H9 (cell line): Measurements from ENCODE around the gene PHC3. TPM values are rescaled to one million over a fixed set of nuclear protein-coding genes. Genes with fewer than 3 reads are reported as not detected.
A peak's percentile ranks its signal among the peaks of the same experiment; 100 is the strongest.

Experiments
- DNase-seq: peaks from one replicate; pipeline ENCODE4 v3.0.0-alpha.2; 2017
- H2AFZ ChIP-seq: one replicate; pipeline ENCODE4 v1.6.1; 2013; ENCODE audit warnings: mild to moderate bottlenecking, low read length, control low read depth, moderate library complexity
- H2AK5ac ChIP-seq: 2 replicates; pipeline ENCODE4 v1.6.1; 2013; ENCODE audit warnings: low read length, control low read depth, mixed read lengths; ENCODE audit not compliant: insufficient read length
- H2BK120ac ChIP-seq: one replicate; pipeline ENCODE4 v1.6.1; 2013; ENCODE audit warnings: low read depth, mild to moderate bottlenecking, low read length, control low read depth, inconsistent platforms; ENCODE audit not compliant: poor library complexity, severe bottlenecking
- H2BK12ac ChIP-seq: 2 replicates; pipeline ENCODE4 v1.6.1; 2013; ENCODE audit warnings: low read length, control low read depth, mixed read lengths, low read depth; ENCODE audit not compliant: insufficient read length
- H2BK15ac ChIP-seq: 2 replicates; pipeline ENCODE4 v1.6.1; 2013; ENCODE audit warnings: low read depth, low read length, control low read depth
- H2BK20ac ChIP-seq: one replicate; pipeline ENCODE4 v1.6.1; 2013; ENCODE audit warnings: low read depth, mild to moderate bottlenecking, low read length, control low read depth, inconsistent platforms; ENCODE audit not compliant: poor library complexity, severe bottlenecking
- H2BK5ac ChIP-seq: 2 replicates; pipeline ENCODE4 v1.6.1; 2013; ENCODE audit warnings: low read length, control low read depth, mixed read lengths; ENCODE audit not compliant: insufficient read length
- H3K14ac ChIP-seq: 2 replicates; pipeline ENCODE4 v1.6.1; 2013; ENCODE audit warnings: low read length, control low read depth; ENCODE audit not compliant: insufficient read depth
- H3K18ac ChIP-seq: 2 replicates; pipeline ENCODE4 v1.6.1; 2013; ENCODE audit warnings: low read depth, mild to moderate bottlenecking, mixed read lengths, low read length, control low read depth; ENCODE audit not compliant: insufficient read length
- H3K23ac ChIP-seq: 2 replicates; pipeline ENCODE4 v1.6.1; 2013; ENCODE audit warnings: low read length, control low read depth, mixed read lengths, low read depth; ENCODE audit not compliant: insufficient read length
- H3K23me2 ChIP-seq: 2 replicates; pipeline ENCODE4 v1.6.1; 2013; ENCODE audit warnings: low read depth, mild to moderate bottlenecking, mixed read lengths, low read length, control low read depth; ENCODE audit not compliant: insufficient read length, poor library complexity, severe bottlenecking
- H3K27ac ChIP-seq: 2 replicates; pipeline ENCODE4 v1.5.1; 2013; ENCODE audit warnings: low read length, control low read depth, mixed read lengths, low read depth; ENCODE audit not compliant: insufficient read length
- H3K27me3 ChIP-seq: 2 replicates; pipeline ENCODE4 v1.6.1; 2013; ENCODE audit warnings: low read length, control low read depth, inconsistent platforms; ENCODE audit not compliant: insufficient read depth
- H3K4ac ChIP-seq: 2 replicates; pipeline ENCODE4 v1.6.1; 2013; ENCODE audit warnings: low read depth, mild to moderate bottlenecking, control low read depth, inconsistent platforms, low read length, moderate library complexity
- H3K4me1 ChIP-seq: 2 replicates; pipeline ENCODE4 v1.6.1; 2013; ENCODE audit warnings: low read length, control low read depth, inconsistent platforms; ENCODE audit not compliant: insufficient read depth
- H3K4me2 ChIP-seq: 2 replicates; pipeline ENCODE4 v1.6.1; 2013; ENCODE audit warnings: low read length, control low read depth, mixed read lengths; ENCODE audit not compliant: insufficient read length, insufficient read depth
- H3K56ac ChIP-seq: 2 replicates; pipeline ENCODE4 v1.6.1; 2013; ENCODE audit warnings: low read depth, mild to moderate bottlenecking, mixed read lengths, low read length, control low read depth; ENCODE audit not compliant: insufficient read length
- H3K79me1 ChIP-seq: 2 replicates; pipeline ENCODE4 v1.6.1; 2013; ENCODE audit warnings: low read depth, mild to moderate bottlenecking, moderate library complexity, low read length, control low read depth, inconsistent platforms; ENCODE audit not compliant: insufficient read depth, poor library complexity, severe bottlenecking
- H3K79me2 ChIP-seq: 2 replicates; pipeline ENCODE4 v1.6.1; 2013; ENCODE audit warnings: low read length, control low read depth, inconsistent platforms; ENCODE audit not compliant: insufficient read depth
- H3K9ac ChIP-seq: 2 replicates; pipeline ENCODE4 v1.6.1; 2013; ENCODE audit warnings: low read length, control low read depth, mixed read lengths; ENCODE audit not compliant: insufficient read length; ENCODE audit errors: extremely low read depth
- H3K9me3 ChIP-seq: one replicate; pipeline ENCODE4 v1.6.1; 2013; ENCODE audit warnings: low read depth, low read length, inconsistent platforms; ENCODE audit not compliant: control insufficient read depth
- H3T11ph ChIP-seq: one replicate; pipeline ENCODE4 v1.6.1; 2013; ENCODE audit warnings: mild to moderate bottlenecking, low read length, control low read depth, inconsistent platforms
- H4K20me1 ChIP-seq: one replicate; pipeline ENCODE4 v1.6.1; 2013; ENCODE audit not compliant: control insufficient read depth, insufficient read length, insufficient read depth
- H4K5ac ChIP-seq: 2 replicates; pipeline ENCODE4 v1.6.1; 2013; ENCODE audit warnings: low read depth, mild to moderate bottlenecking, mixed read lengths, low read length, control low read depth; ENCODE audit not compliant: insufficient read length
- H4K8ac ChIP-seq: replicated peaks from 2 replicates; pipeline ENCODE4 v1.6.1; 2013; ENCODE audit warnings: low read length, control low read depth, mixed read lengths, low read depth; ENCODE audit not compliant: insufficient read length
- H4K91ac ChIP-seq: 2 replicates; pipeline ENCODE4 v1.6.1; 2013; ENCODE audit warnings: low read depth, mild to moderate bottlenecking, moderate library complexity, mixed read lengths, low read length, control low read depth; ENCODE audit not compliant: insufficient read length
- H3K27ac Mint-ChIP-seq, 3 experiments: 2 replicates in 2 of 3; 3 replicates in 1 of 3; pipeline ENCODE4 v1.8.0; 2020 to 2021; ENCODE audit warnings: mixed read lengths in 3 of 3, mild to moderate bottlenecking in 1 of 3, moderate library complexity in 1 of 3
- H3K27me3 Mint-ChIP-seq: 2 replicates; pipeline ENCODE4 v1.8.0; 2021; ENCODE audit warnings: low read depth, mild to moderate bottlenecking, moderate library complexity, mixed read lengths
- H3K36me3 Mint-ChIP-seq, 3 experiments: 2 replicates in 2 of 3; 3 replicates in 1 of 3; pipeline ENCODE4 v1.8.0; 2020 to 2021; ENCODE audit warnings: low read depth in 3 of 3, mixed read lengths in 3 of 3; ENCODE audit not compliant: insufficient read depth in 1 of 3
- H3K4me1 Mint-ChIP-seq, 2 experiments: 2 replicates each; pipeline ENCODE4 v1.8.0; 2020; ENCODE audit warnings: mixed read lengths in 2 of 2
- H3K4me3 Mint-ChIP-seq, 2 experiments: 2 replicates in 1 of 2; 3 replicates in 1 of 2; pipeline ENCODE4 v1.8.0; 2020 to 2021; ENCODE audit warnings: mild to moderate bottlenecking in 2 of 2, mixed read lengths in 2 of 2, moderate library complexity in 1 of 2
- H3K9me3 Mint-ChIP-seq, 2 experiments: 2 replicates in 1 of 2; 3 replicates in 1 of 2; pipeline ENCODE4 v1.8.0; 2020; ENCODE audit warnings: mild to moderate bottlenecking in 2 of 2, mixed read lengths in 2 of 2, moderate library complexity in 1 of 2
- WGBS: extraction: QIAGEN DNeasy Blood & Tissue Kit; methylation state at CpG from one replicate; pipeline ENCODE4 v1.1.7; 2013; ENCODE audit warnings: missing lambda C conversion rate, low lambda C conversion rate, mixed read lengths; ENCODE audit not compliant: insufficient read length; ENCODE audit errors: extremely low coverage; 5-methylcytosine and 5-hydroxymethylcytosine counted together
- total RNA-seq: library from RNA; stranded (reverse); gene quantifications from 2 replicates; pipeline ENCODE4 v1.2.1, GENCODE V29; 2021
- TF ChIP-seq, protein P1 (sequence below): fragments of 200-600 bp; sonication (generic); conservative IDR thresholded peaks from 3 replicates; pipeline ENCODE4 v1.8.0; 2021; ENCODE audit warnings: antibody characterized with exemption, mild to moderate bottlenecking

Gene PHC3
- total RNA-seq, 1 experiment from 2014 or later = 26.4 TPM

- H3K36me3 Mint-ChIP-seq = peaks cover 3 to 9% (median 8%) of the 10 kb centered on the region in 3 experiments; a peak in 4 of 7 replicates
- no peak overlapping the region for H2BK5ac ChIP-seq
- H3K79me1 ChIP-seq = no peaks in the 10 kb centered on the region
- no peak overlapping the region for H2BK120ac ChIP-seq
- no peaks in the 10 kb centered on the region for H3K23me2 ChIP-seq
- H3K27ac Mint-ChIP-seq = peak overlapping the region in 2 of 3 experiments; percentile 10 to 79; a peak in 2 of 7 replicates
- H2BK15ac ChIP-seq = no peak overlapping the region
- no peak overlapping the region for H4K91ac ChIP-seq
- H2AK5ac ChIP-seq = no peak overlapping the region
- H3K23ac ChIP-seq = no peak overlapping the region
- H4K8ac ChIP-seq = no peak overlapping the region
- no peaks in the 10 kb centered on the region for H3K27me3 Mint-ChIP-seq
- H3K56ac ChIP-seq = no peak overlapping the region
- WGBS = no CpG with 5 or more reads among the region's 6 CpGs
- no peak overlapping the region for H4K5ac ChIP-seq
- no peak overlapping the region for H3K9ac ChIP-seq
- H3K4me1 Mint-ChIP-seq = peaks cover 35 to 44% of the 10 kb centered on the region in 2 experiments
- H4K20me1 ChIP-seq = no peaks in the 10 kb centered on the region
- no peak overlapping the region for H2BK20ac ChIP-seq
- H3K4me1 ChIP-seq = peaks cover 13% of the 10 kb centered on the region; the same call in 1 of the 2 replicates
- no peak overlapping the region for H3K4me2 ChIP-seq
- DNase-seq = no peak
- H3K79me2 ChIP-seq = no peaks in the 10 kb centered on the region
- no peak overlapping the region for H2AFZ ChIP-seq
- no peak overlapping the region for H3K18ac ChIP-seq
- H3K27ac ChIP-seq = no peak overlapping the region
- H3K27me3 ChIP-seq = no peaks in the 10 kb centered on the region
- no peak overlapping the region for H3T11ph ChIP-seq
- H3K4me3 Mint-ChIP-seq = peak overlapping the region in 1 of 2 experiments; percentile 36; a peak in 1 of 5 replicates
- H2BK12ac ChIP-seq = no peak overlapping the region
- H3K4ac ChIP-seq = no peak overlapping the region
- H3K14ac ChIP-seq = no peak overlapping the region
- H3K9me3 ChIP-seq = no peaks in the 10 kb centered on the region
- no peaks in the 10 kb centered on the region for H3K9me3 Mint-ChIP-seq
- TF ChIP-seq, protein P1, sequence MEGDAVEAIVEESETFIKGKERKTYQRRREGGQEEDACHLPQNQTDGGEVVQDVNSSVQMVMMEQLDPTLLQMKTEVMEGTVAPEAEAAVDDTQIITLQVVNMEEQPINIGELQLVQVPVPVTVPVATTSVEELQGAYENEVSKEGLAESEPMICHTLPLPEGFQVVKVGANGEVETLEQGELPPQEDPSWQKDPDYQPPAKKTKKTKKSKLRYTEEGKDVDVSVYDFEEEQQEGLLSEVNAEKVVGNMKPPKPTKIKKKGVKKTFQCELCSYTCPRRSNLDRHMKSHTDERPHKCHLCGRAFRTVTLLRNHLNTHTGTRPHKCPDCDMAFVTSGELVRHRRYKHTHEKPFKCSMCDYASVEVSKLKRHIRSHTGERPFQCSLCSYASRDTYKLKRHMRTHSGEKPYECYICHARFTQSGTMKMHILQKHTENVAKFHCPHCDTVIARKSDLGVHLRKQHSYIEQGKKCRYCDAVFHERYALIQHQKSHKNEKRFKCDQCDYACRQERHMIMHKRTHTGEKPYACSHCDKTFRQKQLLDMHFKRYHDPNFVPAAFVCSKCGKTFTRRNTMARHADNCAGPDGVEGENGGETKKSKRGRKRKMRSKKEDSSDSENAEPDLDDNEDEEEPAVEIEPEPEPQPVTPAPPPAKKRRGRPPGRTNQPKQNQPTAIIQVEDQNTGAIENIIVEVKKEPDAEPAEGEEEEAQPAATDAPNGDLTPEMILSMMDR = no peak
Observed at GRCh38 chr3:170058127-170058526, 123.4 kb downstream of the PHC3 start.
